22Rv1 (cell line): ENCODE data around the gene GPATCH11.

Experiments
- CTCF ChIP-seq: fragments of 450-650 bp; IDR thresholded peaks from 2 replicates; pipeline ENCODE4 v1.5.1; 2017; ENCODE audit warnings: mild to moderate bottlenecking
- ZFX ChIP-seq: fragments of 450-650 bp; IDR thresholded peaks from 2 replicates; pipeline ENCODE4 v1.6.1; 2017; ENCODE audit warnings: antibody characterized with exemption, borderline replicate concordance

DNA sequence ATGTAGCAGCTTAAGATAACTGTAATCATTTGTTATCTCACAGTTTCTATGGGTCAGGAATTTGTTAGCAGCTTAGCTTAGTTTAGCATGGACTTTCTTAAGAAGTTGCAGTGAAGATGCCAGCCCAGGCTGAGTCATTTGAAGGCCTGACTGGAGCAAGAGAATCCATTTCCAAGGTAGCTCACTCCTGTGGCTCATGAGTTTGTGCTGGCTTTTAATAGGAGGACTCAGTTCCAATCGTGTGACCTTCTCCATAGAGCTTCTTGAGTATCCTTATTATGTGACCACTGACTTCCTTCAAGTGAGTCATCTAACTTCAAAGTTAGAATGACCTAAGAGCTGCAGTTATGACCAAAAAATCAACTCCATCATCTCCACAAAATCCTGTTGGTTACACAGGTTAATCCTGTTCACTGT lies 1.4 kb downstream of the GPATCH11 start:
- TF ChIP-seq CTCF (no peak), ZFX (no peak)
